HS-27A (cell line): ENCODE results near the gene RRAS2.
"Not testable (repeated sequence)": the region's sequence is repeated elsewhere in the genome, so short reads cannot be mapped to it uniquely, and the experiment has no call there.

Experiments used
- DNase-seq: peaks from one replicate; pipeline ENCODE4 v3.0.0-alpha.2; 2012; ENCODE audit warnings: low read depth, missing footprints

RRAS2 gene

DNA sequence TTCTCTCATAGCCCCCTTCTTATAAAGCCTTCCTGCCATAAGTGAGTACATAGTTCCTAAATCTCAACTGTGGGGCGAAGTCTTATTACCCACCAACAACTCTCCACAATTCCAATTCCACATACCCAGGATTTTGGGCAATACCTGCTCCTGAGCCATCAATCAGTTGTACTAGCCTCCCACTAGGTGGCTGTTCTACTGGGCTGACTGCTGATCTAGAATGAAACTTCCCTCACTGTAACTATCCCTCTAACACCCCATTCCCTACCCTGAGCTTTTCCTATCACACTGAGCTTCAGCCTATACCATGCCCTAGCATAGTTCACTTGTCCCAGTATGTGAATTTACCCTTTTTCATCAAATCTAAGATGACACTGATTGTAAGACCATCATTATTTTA lies 52.5 kb downstream of the RRAS2 start:
- no peak for DNase-seq

DNA sequence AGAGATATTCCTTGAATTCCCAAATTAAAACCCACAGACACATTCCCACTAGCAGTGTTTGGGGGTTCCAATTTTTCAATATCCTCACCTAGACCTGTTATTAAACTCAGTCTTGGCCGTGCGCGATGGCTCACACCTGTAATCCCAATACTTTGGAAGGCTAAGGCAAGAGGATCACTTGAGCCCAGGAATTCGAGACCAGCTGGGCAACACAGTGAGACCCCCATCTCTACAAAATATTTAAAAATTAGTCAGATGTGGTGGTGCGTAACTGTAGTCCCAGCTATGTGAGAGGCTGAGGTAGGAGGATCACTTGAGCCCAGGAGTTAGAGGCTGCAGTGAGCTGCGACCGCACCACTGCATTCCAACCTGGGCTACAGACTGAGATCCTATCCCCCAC lies 53.3 kb downstream of the RRAS2 start:
- no peak for DNase-seq

DNA sequence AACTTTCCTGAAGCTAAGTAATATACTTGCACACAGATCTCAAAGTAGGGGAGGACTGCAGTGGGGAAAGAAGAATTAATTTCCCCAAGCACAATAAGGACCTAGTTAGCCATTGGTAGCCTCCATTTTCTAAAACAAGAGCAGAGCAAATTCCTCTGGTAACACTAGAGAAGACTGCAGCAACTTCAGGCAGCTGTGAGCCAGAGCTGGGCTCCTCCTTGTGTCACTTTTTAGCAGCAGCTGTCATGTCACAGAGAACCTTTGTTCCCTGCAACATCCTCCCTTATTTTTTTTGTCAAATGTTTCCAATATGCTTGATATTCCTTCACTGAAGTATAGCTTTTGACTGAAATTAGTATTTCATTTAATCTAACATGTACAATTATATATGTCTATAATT lies 54.4 kb downstream of the RRAS2 start:
- no peak for DNase-seq

DNA sequence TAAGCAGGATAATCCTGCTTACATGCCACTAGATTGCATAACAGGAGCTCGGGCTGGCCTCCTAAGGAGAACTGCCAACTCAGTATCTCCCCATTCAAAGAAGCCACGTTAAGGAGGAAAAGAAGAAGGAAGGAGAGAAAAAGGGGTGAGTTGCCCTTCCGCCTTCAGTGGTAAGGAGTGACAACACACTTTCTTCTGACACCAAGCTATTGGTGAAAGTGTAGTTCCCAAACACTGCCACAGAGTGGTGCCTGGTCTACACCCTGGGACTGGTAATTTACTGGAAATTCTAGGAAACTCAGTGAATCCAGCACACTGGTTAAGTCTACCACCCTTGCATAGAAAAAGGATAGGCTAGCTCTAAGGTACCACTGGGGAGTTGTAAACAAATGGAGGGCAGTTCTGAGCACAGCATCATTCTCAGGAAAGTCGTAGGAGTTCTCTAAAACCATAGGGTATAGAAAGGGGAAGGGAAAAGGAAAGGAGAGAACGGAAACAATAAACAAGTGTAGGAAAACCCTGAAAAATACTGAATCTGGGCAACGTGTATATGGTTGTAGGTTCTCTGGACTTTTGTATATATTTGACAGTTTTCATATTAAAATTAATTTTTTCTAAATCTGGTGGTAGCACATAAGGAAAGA lies 58.2 kb downstream of the RRAS2 start:
- DNase-seq, result peak; percentile 48

DNA sequence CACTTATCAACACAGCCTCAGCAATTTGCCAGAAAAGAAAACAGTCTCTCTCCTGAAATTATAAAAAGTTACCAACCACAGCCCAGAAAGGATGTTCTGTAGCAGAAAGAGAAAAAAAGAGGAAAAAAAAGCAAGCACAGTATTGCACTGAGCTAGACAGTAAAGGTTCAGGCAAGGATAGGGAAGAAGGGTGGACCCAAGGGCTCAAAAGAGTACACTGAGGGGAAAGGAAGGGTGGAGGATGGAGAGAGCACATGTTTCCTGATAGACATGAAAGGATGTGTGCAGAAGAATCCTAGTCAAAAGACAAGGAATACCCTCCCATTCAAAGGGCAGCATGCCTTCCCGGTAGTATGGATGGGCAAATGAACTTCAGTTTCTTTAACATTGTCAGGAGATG lies 59.1 kb downstream of the RRAS2 start:
- no peak for DNase-seq

DNA sequence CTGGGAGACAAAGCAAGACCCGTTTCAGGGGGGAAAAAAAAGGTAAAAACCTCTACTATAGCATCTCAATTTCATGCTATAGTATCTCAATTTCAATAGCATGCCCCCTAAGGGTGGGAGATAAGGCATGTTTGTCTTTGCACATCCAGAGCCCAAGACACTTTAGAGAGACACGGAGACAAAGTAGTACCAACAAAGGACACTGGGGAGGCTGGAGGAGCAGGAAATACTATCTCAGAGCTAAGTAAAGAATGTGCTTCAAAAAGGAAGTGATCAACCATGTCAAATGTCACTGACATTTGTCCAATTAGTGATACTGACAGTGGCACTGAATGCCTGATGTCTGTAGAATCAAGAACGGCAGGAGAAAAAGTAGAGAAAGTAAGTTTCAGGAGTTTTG lies 68.6 kb downstream of the RRAS2 start:
- DNase-seq, result no peak

DNA sequence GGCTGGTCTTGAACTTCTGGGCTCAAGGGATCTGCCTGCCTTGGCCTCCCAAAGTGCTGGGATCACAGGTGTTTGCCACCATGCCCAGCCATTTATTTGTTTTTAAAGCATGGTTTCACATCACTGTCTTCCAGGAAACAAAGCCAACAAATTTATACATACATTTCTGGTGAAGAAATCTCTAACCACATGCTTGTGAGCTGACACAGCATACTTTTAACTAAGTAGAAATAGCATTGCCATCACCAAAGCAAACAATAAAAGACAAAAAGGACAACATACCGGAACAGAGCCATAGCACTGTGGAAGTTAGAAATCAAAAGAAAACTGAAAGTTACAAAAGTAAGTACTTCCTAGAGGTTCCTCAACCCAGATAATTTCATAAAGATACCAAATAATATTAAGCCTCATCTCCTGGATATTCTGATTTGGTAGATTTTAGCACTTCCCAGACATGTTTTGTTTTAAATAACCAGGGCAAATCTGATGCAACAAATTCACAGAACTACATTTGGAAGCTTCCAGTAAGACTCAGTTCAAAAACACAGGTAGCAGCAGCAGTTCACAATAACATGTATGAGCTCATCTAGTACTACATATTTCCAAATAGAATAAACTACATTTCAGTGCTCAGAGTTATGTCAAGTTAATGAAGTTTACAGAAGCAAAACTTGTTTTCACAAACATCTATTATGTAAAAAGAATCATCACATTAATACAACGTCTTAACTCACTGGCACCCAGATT lies 70.6 kb downstream of the RRAS2 start:
- no peak for DNase-seq

DNA sequence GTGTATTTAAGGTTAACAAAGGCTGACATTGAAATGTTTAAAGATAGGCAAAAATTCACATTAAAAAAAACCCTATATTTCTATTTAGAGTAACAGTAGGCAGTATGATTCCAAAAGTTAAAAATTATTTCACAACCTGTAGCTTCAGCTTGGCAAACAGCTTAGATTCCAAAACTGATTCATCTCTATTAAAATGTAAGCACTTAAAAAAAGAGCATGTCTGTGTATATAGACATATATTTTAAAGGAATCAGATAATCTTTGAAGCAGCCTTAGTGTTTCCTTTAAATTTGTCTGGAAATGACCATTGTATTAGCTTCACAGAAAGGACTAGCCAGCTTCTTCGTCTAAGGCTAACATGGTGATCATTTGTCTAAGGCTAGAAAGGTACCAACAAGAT lies 80.1 kb downstream of the RRAS2 start:
- not testable (repeated sequence) for DNase-seq

DNA sequence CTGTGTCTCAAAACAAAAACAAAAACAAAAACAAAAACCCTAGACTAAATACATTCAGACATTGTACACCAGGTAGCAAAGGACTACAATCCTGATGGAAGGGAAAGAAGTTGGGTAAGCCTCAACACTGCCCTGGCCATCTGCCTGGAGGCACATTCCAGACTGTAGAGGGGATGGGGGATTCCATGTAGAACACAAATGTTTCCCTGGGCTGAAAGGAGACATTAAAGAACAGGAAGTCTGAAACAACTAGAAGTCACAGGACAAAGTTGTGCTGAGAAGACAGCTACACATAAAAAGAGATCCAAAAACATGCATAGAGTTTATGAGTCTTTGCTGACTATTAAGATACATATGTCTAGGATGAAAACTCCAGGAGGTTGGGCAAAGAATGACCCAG lies 83.9 kb downstream of the RRAS2 start:
- DNase-seq, result no peak

DNA sequence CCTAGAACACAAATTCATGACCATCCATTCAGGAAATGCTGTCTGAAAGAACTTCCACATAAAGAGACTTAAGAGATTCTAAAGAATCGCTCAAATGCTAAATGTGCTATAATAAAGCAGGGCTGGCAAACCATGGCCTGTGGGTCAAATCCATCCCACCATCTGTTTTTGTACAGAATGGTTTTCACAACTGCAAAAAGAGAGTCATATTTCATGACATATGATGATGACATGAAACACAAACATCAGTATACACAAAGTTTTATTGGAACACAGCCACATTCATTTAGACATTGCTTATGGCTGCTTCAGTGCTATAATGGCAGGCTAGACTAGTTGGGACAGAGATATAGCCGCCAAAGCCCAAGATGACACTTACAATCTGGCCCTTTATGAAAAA lies 85.1 kb downstream of the RRAS2 start:
- DNase-seq, result no peak

DNA sequence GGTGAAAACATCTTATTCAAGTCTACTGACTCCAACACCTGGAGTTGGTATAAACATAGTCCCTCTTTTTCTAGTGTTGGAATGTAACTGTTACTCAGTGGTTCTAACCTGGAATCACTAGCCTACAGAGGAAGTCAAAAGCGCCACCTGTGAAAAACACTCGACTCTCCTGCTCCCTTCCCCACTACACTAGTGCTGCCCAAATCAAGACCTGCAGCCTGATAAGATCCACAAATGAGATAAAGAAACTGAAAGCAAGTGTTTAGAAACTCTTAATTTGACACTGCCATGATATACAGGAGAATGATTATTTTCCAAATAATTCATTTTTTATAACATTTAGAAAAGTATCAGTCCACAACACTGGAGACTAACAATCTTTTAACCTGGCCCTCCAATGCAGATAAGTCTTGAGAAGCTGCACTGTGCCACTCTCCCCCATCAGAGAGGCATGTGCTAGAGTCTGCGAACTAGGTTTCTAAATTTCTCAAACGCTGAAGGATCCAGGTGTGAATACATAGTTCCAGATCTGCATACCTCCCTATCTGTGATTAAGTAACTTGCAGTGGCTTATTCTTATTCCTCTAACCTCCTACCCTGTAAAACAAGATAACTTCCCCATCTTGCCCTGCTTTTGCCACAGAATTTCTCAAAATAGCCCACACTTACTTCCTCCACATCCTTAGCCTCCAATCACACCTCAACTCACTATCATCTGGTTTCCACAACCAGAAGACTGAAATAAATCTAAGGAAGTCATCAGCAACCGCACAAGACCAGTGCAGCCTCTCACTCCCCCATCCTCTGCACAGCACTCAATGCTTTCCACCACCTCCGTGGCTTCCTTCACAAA lies 88.1 kb downstream of the RRAS2 start:
- no peak for DNase-seq

DNA sequence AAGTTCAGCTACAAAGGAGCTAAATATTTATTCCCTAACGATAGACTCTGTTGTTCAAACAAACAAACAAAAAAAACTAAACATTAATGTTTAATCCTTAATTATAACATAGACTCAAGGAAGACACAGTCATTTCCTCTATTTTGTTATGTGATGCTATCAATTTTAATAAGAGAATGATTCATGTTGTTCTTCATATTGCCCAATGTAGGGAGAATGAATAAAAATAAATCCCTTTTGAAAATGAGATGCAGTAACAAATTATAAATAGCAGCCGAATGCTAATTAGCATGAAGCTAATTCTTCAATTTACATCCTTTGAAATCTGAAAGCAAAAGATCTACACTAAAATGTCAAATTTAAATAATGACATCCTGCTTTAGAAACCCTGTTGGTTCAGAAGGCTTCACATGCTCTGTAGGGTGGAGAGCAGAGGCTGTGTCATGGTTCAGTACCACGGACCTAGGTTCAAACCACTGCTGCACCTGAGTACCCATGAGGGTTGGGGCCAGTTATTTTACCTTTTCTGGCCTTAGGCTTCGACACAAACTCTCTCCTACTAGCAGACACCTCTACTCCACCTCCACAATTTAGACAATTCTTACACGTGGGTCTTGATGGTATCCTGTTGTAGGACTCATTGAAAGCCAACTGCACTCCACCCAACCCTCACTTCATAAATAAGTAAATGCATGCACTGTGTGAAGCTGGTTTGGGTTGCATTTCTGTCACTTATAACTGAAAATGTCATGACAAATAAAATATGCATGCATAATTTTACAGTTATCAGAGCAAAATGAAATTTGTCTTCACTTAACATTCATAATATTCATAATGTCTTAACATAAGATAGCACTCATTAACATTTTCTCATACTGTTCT lies 89.0 kb downstream of the RRAS2 start:
- DNase-seq, result no peak

DNA sequence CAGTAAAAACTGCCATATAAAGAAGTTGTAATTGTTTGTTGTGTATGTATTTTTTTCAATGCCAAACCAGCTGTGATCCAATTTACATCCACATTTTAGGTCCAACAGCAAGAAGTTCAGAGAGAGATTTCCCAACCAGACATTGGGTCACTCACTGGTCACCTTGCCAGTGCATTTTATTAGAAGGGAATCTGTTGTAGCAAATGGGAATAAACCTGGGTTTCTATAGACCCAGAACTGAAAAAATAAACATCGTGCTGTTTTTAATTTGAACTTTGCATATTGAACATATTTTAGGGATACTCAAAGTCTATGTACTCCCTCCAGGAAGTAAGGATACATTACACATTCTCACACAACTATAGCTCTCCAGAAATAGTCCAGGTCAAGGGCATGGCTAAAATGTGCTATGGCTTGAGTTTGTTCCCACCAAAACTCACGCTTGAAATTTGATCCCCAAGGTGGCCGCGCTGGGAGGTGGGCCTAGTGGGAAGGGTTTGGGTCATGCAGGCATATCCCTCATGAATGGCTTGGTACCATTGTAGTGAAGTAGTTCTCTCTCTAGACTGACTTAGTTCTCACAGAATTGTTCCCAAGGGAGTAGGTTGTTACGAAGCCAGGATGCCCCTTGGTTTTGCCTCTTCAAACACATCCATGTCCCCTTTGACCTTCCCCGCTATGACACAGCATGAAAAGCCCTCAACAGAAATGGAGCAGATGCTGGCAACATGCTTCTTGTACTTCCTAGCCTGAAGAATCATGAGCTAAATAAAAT lies 90.9 kb downstream of the RRAS2 start:
- DNase-seq, result no peak

DNA sequence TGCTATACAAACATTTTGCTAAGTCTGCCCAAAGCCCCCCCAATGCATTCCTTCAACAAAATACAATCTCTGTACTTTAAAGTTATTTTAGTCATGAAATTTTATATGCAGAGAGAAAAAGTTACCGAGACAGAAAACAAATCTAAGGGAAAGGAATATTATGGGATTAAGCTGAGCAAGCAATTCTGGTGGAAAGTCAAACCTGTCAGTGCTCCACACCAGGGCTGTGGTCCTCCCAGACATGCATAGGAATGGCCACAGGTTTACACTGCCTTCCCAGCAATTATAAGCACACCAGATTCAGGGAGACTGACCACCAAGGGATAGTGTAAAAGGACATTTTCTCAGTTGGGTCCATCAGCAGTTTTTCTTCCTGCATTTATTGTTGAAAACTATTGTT lies 92.4 kb downstream of the RRAS2 start:
- DNase-seq, result no peak

DNA sequence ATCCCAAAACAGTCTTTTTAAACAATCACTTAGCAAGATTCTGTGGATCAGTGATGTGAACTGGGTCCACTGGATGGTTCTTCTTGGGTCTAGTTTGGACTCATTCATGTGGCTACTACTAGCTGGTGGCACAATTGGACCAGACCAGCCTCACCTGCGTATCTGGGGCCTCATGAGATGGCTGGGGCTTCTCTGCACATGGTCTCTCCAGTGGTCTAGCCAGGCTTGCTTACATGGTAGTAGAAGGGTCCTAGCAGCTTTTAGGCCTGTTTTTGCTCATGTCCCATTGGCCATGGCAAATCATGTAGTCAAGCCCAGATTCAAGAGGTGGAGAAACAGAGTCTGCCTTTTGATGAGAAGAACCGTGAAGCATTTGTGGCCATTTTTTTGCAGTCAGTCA lies 94.0 kb downstream of the RRAS2 start:
- DNase-seq, result no peak

DNA sequence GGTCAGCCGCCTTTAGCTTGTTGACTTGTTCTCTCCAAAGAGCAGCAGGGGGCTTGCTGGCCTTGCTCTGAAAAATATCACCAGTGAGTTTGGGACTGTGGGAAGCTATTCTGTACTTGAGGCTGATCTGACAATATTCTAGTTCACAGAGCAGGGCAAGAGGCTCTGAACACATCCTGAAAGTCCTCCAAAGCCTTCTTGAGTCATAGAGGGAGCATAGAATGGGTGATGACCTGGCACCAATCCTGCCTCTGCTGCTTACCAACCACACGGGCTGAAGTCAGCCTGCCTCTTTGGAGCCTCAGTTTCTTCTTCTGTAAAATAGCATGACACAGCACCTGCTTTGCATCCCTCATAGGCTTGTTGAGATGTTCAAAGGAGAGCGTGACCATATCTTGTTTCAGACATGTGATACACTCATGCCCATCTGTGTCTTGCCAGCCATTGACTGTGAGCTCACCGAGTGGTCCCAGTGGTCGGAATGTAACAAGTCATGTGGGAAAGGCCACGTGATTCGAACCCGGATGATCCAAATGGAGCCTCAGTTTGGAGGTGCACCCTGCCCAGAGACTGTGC lies 96.6 kb downstream of the RRAS2 start:
- no peak for DNase-seq

DNA sequence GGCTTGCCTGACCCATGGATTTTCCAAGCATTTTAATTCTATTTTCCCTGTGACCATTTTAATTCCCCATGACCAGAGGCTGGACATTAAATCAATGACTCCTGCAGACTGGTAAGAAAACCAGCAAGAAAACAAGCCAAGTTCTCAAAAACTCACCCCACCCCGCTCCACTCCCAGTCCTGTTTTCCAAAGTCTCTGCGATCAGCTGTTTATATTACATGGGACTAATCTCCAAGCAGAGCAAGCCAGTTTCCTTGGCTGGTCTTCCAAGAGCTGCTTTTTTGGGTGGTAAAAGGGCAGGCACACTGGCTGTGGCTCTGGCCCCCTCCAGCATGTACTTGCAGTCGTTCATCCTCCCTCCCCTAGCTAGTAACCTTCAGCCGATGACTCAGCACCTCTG lies 97.9 kb downstream of the RRAS2 start:
- DNase-seq, result no peak

DNA sequence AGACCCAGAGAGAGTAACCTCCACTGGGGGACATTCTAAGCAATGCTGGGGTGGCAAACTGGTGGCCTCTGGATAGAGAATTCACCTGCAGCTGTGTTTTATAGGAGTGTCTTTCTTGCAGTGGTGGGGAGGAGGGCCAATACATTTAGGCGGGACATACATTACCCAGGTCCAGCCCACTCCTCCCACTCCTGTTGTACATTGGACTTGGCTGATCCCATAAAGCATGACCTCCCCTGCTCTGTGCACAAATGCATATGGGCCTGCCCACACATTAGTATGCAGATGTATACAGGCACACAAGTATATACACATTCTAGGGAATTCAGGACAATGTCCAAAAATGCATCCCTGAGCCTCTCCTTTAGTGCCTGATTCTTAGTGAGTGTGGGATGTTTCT lies 99.1 kb downstream of the RRAS2 start:
- DNase-seq, result no peak

DNA sequence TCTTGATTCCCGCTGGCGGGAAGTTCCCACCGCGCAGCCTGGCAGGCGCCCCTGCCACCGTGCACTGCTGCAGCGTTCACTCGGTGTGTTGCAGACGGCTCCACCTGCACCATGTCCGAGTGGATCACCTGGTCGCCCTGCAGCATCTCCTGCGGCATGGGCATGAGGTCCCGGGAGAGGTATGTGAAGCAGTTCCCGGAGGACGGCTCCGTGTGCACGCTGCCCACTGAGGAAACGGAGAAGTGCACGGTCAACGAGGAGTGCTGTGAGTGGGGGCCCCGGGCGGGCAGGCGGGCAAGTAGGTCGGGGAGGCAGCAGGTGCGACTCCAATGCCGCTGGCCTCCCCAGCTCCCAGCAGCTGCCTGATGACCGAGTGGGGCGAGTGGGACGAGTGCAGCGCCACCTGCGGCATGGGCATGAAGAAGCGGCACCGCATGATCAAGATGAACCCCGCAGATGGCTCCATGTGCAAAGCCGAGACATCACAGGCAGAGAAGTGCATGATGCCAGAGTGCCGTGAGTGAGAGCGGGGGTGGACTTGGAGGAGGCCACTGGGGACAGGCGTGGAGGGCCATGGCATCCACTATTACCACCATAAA lies 99.7 kb downstream of the RRAS2 start:
- DNase-seq, result no peak

DNA sequence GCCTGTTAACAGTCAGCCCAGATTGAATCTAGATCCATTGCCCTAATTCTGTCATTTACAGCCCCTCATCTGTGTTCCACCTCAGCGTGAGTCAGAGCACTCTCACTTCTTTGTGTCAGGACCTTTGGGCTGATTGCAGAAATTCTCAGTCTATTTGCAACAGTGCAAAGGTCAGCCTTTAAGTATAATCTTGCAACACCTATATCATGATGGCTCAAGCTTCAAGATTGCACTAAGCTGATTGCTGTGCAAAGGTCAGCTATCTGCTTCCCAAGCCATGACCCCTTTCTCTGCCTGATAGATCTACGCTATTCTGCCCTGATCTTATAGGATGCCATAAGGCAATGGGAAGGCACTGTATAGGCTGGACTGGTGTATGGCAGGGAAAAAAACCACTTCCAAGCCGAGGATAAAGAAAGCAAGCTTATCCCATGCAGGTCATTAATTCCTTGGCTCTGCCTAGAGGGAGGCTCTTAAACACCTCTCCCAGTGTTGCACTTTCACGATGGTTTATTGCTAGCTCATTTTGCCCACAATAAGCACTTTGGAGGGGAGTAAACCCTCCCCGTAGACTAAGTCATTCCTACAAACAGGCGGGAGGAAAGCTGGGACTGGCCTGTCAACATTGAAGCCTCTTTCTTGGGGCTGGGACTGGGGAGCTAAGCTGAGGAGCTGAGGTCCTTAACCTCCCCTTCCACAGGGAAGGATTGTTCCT lies 100.6 kb downstream of the RRAS2 start:
- peak; percentile 15 for DNase-seq
